ENCODE data around the gene CACNG4.
A peak's percentile ranks its signal among the peaks of the same experiment; 100 is the strongest.

Gene CACNG4

DNA sequence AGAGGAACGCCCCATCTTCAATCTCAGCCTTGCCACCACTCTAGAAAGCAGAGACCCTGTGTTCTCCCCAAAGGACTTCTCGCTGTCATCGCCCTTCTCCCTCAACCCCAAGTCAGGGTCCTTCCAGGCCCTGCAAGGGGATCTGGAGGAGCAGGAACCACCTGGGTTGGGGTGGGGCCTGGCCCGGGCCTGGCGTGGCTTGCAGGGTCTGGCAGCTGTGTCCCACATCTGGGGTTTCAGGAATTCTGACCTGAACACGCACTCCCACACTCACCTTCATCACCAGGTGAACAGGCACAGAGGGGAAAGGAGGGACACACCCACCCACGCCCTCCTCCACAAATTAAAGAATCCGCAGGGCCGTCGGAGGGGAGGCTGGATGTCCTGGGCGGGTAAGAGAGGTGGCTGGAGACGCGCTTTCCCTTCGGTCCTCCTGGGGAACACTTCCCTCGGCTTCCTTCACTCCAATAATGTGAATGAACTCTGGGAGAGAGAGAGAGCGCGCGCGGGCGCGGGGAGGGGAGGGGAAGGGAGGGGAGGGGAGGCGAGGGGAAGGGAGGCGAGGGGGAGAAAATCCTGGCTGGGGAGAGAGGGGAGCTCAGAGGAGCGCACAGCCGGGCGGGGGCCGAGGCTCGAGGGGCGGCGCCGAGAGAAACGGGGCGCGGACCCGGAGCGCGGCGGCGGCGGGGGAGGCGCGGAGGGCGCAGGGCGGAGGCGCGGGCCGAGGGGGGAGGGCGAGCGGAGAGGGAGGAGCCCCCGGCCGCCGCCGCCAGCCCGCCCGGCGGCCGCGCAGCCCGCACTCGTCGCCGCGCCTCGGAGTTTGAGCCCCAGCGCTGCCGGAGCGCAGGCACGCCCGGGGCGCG lies at the start of gene CACNG4:
Gene CACNG4 (plus strand): TSS at position 799 of the 863 bp plus-strand sequence. CDS start 205 bp downstream, outside the sequence.
- DNase-seq: peak; percentile 53

DNA sequence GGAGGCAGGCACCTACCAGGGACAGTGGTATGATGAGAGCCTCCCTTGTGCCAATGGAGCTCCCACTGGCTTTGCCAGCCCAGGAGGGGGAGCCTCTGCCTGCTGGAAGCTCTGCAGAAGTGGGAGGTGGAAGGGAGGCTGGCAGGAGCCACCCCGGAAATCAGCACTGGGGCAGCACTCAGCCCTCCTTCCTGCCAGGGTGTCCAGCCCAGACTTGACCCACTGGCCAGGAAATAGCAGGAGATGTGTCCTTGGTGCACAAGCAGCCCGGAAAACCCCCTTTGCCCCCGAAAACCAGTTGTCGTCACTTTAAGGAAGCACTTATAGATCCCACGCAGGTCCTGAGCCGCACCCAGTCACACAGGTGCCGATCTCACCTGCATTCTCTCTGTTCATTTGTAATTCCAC lies 49.3 kb upstream of the CACNG4 start:
- DNase-seq: peak; percentile 83

DNA sequence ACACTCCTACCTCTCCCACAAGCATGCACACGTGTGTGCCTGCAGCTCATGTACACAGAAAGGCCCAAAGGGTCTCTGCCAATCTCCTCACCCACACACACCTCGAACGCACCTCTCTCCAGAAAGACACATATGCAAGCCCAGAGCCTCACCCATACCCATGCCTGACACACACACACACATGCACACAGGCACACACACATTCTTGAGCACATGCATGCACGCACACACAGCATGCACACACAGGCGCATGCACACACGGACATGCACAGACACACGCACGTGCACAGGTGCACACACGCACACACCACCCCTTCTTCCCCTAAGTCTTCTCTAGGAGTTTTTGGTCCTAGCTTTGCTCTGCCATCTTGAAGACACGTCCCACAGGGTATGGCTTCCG lies 48.7 kb upstream of the CACNG4 start:
- no peak for DNase-seq

- no peak for DNase-seq
These were observed 47.6 kb upstream of the CACNG4 start for GRCh38 chr17:66916946-66917345.

- DNase-seq: no peak
These were observed 45.6 kb upstream of the CACNG4 start for GRCh38 chr17:66918896-66919295.

GRCh38 chr17:66920435-66920834 lies 44.1 kb upstream of the CACNG4 start:
- DNase-seq: no peak

DNA sequence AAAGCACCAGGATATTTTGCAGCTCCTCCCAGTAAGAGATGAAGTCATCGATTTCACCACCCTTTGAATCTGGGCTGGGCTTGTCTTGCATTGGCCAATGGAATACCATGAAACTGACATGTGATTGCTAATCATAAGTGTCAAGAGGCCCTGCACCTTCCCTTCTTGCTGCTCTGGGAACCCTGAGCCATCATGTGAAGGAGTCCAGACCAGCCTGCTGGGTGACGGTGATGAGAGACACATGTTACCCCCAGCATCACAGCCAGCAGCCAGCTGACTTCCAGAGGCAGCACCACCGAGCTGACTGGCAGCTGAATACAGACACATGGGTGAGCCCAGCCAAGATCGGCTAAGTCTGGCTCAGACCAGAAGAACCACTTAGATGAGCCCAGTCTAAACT lies 43.6 kb upstream of the CACNG4 start:
- DNase-seq: no peak

- no peak for DNase-seq
These were observed 40.6 kb upstream of the CACNG4 start for GRCh38 chr17:66923886-66924285.

DNA sequence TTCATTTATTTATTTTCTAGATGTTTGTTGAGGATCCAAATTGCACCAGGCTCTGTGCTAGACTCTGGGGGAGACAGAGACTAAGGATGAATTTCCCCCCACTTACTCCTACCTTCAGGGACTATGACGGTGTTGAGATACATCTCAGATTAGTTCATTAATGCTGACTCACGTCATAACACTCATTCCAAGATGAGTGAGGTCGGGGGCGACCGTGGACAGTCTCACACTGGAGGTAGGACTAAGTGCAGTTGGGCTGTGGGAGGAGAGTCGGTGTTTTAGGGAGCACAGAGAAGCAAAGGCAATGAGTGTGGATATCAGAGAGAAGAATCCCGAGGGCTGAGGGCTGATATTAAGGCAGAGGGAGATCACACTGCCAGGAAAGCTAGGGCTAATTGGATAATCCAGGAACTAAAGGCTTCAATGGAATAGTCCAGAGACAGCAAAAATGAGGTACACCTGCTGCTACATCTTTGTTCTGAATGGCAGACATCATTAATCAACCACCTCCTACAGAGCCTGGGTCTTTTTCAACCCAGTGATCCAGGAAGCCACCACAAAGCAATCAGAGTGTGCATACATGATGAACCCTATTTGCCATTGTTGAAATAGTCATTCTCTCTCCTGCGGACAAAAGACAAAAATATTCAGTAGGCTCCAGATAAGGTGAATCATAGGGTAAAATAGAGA lies 38.6 kb upstream of the CACNG4 start:
- peak; percentile 85 for DNase-seq

- no peak for DNase-seq
These were observed 35.6 kb upstream of the CACNG4 start for GRCh38 chr17:66928949-66929348.

GRCh38 chr17:66929591-66929990 lies 34.9 kb upstream of the CACNG4 start:
- DNase-seq: no peak

- no peak for DNase-seq
These were observed 33.6 kb upstream of the CACNG4 start for GRCh38 chr17:66930933-66931332.

DNA sequence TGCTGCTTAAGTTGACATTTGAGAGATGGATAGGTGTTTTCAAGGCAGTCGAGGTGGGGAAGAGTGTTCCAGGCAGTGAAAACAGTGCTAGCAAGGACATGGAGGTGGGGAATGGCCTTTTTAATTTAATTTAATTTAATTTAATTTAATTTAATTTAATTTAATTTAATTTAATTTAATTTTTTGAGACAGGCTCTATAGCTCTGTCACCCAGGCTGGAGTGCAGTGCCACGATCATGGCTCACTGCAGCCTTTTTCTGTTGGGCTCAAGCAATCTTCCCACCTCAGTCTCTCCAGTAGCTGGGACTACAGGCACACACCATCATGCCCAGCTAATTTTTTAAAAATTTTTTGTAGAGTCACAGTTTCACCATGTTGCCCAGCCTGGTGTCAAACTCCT lies 32.2 kb upstream of the CACNG4 start:
- DNase-seq: no peak

DNA sequence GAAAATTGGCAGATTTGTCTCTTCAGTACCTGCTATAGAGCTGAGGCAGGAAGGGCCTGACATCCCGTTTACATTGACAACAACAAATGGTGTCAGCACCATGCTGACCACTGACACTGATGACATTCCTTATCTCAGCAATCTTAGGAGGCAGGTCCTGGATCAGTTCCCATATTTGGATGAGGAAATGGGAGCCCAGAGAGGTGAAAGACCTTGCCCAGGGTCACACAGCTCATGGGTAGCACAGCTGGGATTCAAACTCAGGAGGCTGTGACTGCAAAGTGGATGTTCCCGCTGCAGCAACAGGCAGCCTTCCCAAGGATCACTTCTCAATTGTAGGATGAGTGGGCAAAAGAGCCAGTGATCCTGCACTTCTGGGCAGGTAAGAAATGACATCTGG lies 30.5 kb upstream of the CACNG4 start:
- no peak for DNase-seq

DNA sequence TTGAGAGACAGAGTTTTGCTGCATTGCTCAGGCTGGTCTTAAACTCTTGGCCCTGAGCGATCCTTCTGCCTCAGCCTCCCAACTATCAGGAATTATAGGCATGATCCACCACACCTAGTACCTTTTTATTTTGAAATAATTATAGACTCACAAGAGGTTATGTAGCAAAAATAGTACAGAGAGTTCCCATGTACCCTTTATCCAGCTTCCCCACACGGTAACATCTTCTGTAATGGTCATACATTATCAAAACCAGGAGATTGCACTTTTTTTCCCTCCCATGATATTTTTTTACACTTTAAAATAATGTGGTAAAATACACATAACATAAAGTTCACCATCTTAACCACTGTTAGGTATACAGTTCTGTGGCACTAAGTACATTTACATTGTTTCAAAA lies 28.8 kb upstream of the CACNG4 start:
- DNase-seq: no peak

GRCh38 chr17:66938656-66939055 lies 25.9 kb upstream of the CACNG4 start:
- no peak for DNase-seq

GRCh38 chr17:66939461-66940114 lies 24.9 kb upstream of the CACNG4 start:
- DNase-seq: no peak

DNA sequence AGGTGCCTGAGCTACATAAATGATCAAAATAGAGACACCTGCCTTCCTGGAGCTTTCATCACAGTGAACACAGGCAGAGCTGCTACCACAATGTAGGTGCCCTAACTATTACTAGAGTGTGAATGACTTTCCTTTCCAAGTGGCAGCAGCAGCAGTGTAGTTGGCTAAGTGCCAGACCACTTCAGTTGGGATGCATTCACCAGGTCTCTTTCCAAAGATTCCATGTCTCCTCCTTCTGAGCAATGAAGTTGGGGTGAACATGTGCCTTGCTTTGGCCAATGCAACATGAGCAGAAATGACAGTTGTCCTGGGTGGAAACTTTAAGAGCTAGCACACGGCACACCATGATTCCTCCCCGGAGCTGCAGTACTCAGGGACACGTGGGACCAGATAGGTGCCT lies 23.3 kb upstream of the CACNG4 start:
- DNase-seq: no peak

DNA sequence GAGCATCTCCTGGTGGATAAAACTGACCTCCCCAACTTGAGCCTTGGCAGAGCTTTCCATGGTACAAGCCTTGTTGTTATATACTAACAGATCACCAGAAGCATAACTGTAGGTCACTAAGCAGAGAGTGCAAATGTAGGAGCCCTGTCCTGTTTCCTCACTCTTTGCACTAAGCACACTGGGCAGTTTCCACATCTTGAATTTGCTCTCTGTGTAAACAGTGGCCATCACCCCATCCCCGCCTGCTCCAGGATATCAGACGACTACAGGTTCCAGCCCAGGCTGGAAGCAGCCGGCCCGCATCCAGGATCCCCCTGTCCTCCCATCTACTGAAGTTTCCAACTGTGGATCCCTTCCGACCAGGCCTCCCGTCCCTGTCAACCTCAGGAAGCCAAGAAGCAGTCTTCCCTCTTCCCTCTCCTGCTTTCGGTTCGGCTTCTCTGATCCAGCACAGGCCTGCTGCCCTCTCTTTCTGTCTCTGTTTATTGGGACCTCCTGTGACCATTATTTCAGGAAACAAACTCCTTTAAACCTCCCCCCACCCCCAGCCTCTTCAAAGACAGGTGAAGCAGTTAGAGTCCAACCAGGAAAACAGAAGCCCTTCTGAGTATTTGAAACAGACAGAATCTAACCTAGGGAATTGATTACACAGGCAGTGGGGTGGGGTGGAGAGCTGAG lies 22.6 kb upstream of the CACNG4 start:
- DNase-seq: no peak

DNA sequence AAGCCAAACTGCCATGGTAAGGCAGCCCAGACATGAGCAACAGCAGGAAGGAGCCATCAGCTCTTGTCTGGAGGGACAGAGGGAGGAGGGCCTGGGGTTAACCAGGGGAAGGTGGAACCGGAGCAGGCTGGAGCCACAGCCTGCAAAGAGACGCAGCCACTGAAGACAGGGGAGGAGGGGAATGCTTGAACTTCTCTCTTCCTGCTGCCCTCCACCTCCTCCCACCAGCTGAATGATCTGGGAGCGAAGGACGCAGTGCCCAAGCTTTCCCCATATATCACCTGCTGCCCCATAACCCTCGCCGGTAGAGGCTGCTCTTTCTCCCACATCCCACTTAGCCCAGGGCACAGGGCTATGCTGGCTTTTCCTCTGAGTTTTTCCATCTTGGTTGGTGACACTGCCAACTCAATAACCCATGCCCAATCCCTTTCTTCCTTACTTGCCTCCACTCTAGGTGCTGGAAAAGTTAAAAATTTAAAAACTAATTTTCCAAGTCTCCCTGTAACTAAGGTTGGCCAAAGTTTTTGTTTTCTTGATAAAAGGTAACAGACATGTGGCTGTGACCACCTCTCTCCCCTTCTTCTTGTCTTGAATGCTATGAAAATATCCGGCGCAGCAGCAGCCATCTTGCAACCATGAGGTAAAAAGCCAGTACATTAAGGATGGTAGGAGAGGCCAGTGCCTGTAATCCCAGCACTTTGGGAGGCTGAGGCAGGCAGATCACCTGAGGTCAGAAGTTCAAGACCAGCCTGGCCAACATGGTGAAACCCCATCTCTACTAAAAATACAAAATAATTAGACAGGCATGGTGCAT lies 21.8 kb upstream of the CACNG4 start:
- no peak for DNase-seq

GRCh38 chr17:66943484-66943883 lies 21.0 kb upstream of the CACNG4 start:
- no peak for DNase-seq
